ENCODE data around the gene PRSS22. TPM values are rescaled to one million over a fixed set of nuclear protein-coding genes. Genes with fewer than 3 reads are reported as not detected.

The PRSS22 gene
- total and polyA plus RNA-seq, 10 of the 15 experiments (the other 5 are each of a cell fraction or from before 2014, with no cell fraction given): not detected

GRCh38 chr16:2904922-2905240 lies 46.9 kb upstream of the PRSS22 start:
- in situ Hi-C loops (cut with MboI) (no loop called here), intact Hi-C loops (cut with micrococcal nuclease; ENCODE audit: unreplicated experiment) (loop anchor here (2.0 to 5.0 kb wide), 4 partner anchors 14 to 77 kb away; partner anchors contain the start of genes FLYWCH2, KREMEN2 and PKMYT1)
- 0% methylated on average over 31 of the region's 32 CpGs for WGBS (ENCODE audit: insufficient coverage, insufficient replicate concordance, low lambda C conversion rate, missing lambda C conversion rate)
- peak overlapping the region; percentile 92 for H2AFZ ChIP-seq (ENCODE audit: control insufficient read depth, low read depth, low read length)
- peak overlapping the region; percentile 75 for H3K4me3 ChIP-seq
- SMC1A ChIA-PET (ENCODE audit: uncharacterized antibody, unreplicated experiment): no interaction called here
- ATAC-seq: no peak; the same call in none of the 3 replicates
- RAD21 ChIA-PET (ENCODE audit: unreplicated experiment): interaction anchor here (1.0 to 1.2 kb wide), 3 partner anchors 22 to 65 kb away, joined by 3 to 6 read pairs (median 3); no protein-coding TSS in a partner anchor
- H3K36me3 ChIP-seq (ENCODE audit: control insufficient read depth in 2 of 2, insufficient read depth in 2 of 2, low read length in 1 of 2): no peaks in the 10 kb centered on the region
- CTCF ChIA-PET: interaction anchor here (3.2 to 4.3 kb wide), 3 partner anchors 15 to 37 kb away, joined by 20 to 29 read pairs (median 20); no protein-coding TSS in a partner anchor
- peak; percentile 38; the same call in 1 of the 2 replicates for TF ChIP-seq IKZF1 (conservative IDR thresholded peaks at IDR 0.05)
- TF ChIP-seq SP1 (IDR thresholded peaks at IDR 0.05; ENCODE audit: low read depth, low read length): no peak
- 0 out of 2 replicates have a peak, but pooled peaks have one; percentile 22 for TF ChIP-seq PML (IDR thresholded peaks at IDR 0.05; ENCODE audit: low read length)
- 0 out of 2 replicates have a peak, but pooled peaks have one; percentile 13 for TF ChIP-seq POLR2A (IDR thresholded peaks at IDR 0.05; ENCODE audit: low read depth, low read length)
- 0 out of 2 replicates have a peak, but pooled peaks have one; percentile 25 for TF ChIP-seq DPF2 (IDR thresholded peaks at IDR 0.05)
- TF ChIP-seq CHD4 (IDR thresholded peaks at IDR 0.05): no peak
- TF ChIP-seq GATAD2B (conservative IDR thresholded peaks at IDR 0.05; ENCODE audit: low read depth): peak; percentile 66
- TF ChIP-seq E2F4 (IDR thresholded peaks at IDR 0.05; ENCODE audit: low read depth, low read length): no peak
- POLR2A ChIA-PET: interaction anchor here (0.6 to 2.6 kb wide), 3 partner anchors 22 to 61 kb away, joined by 3 to 12 read pairs (median 3); partner anchors contain the start of gene FLYWCH2
- BruUV-seq (replicated peaks): TSS peak; percentile 83
- H3K27ac ChIP-seq (ENCODE audit: control insufficient read depth, insufficient read depth): peak overlapping the region; percentile 63; the same call in 1 of the 2 replicates
- FAIRE-seq: no peak
- no peak for DNase-seq (ENCODE audit: low read depth, low spot score)
- peak overlapping the region; percentile 76 for H3K9ac ChIP-seq (ENCODE audit: control insufficient read depth, insufficient read depth, low read length)
- peaks cover 6% of the 10 kb centered on the region for H3K4me1 ChIP-seq (ENCODE audit: control insufficient read depth, insufficient read depth, low read length)
- H3K4me2 ChIP-seq (ENCODE audit: control insufficient read depth, insufficient read depth): peak overlapping the region; percentile 84
- no peaks in the 10 kb centered on the region for H3K79me2 ChIP-seq (ENCODE audit: control insufficient read depth, insufficient read depth, low read length)
- no peaks in the 10 kb centered on the region for H3K9me3 ChIP-seq (replicated peaks; ENCODE audit: control insufficient read depth, insufficient read depth, low read length)
- no peaks in the 10 kb centered on the region for H3K27me3 ChIP-seq (replicated peaks in 1 of 2; ENCODE audit: control insufficient read depth in 2 of 2, insufficient read depth in 2 of 2, low read length in 1 of 2)
- no peaks in the 10 kb centered on the region for H4K20me1 ChIP-seq (ENCODE audit: control insufficient read depth, insufficient read depth)

Measured in GM12878 (cell line).